ENCODE data around the gene RBM20.
"Not testable (repeated sequence)": the region's sequence is repeated elsewhere in the genome, so short reads cannot be mapped to it uniquely, and the experiment has no call there.

RBM20 gene

DNA sequence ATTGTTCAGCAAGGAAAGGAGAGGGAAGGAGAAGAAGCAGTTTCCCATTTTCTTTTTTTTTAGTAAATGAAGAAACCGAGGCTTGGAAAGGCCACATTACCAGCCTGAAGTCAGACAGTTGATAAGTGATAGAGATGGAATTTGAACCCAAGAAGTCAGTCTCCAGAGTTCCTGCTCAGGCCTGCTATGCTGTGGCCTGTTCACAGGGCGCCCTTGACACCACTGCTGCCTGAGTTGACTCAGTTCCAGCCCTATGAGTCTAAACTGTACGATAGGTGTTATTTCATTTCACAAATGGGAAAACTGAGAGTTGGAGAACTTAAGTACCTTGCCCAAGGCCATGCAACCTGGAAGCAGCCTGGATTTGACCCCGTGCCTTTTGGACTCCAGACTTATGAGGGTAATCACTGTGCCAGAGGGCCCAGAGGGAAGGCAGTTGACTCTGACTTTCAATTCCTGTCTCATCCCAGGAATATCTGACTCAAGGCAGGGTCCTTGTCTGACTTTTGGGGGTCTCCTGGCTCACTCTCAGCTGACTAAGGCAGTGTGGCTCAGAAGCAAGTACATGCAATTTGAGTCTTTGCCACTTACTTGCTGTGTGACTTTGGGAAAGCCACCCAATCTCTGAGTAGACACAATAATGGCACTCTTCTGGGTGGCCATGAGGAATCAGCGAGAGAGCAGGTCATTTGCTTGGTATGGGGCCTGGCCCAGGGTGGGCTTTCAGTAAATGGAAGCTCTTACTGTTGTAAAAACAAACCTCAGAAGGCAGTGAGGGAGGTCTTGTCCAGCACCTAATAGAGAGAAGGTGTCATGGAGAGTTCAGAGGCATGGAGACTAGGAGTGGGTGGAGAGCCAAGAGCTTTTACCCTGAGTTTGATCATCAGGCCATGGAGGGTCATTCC is 17.9 kb upstream of the RBM20 start:
- no peak for DNase-seq (ENCODE audit: low read depth)

DNA sequence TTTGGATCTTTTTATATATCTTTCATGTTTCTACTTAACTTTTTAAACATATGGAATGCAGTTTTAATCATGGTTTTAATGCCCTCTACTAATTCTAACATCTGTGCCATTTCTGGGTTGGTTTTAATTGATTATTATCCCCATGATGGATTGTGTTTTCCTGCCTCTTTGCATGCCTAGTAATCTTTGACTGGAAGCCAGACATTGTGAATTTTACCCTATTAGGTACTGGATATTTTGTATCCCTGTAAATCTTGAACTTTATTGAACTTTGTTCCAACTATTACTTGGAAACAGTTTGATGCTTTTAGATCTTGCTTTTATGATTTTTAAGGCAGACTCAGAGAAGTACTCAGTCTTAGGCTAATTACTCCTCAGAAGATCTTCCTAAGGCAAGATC is 16.0 kb upstream of the RBM20 start:
- DNase-seq (ENCODE audit: low read depth) = no peak

DNA sequence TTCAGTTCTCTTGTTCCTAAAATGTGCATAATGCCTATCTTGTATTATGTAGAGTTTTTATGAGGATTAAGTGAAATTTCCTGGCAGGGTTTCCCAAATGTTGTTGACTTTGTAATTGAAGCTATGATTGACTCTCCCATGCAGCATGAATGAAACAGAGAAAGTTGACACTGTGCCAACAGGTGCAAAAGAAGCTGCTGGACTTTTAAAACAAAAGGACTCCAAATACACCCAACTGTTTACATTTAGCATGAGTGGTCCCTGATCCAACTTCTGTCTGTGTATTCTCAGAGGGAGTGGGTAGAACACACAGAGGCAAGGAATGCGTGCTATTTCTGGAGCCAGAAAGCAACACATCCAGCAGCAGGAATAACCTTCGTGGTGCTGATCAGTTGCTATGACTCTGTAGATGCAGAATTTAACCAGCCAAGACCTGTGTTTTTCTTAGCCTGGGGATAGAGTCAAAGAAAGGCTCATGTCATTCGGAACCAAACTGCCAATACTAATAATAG is 14.4 kb upstream of the RBM20 start:
- DNase-seq (ENCODE audit: low read depth) = no peak

DNA sequence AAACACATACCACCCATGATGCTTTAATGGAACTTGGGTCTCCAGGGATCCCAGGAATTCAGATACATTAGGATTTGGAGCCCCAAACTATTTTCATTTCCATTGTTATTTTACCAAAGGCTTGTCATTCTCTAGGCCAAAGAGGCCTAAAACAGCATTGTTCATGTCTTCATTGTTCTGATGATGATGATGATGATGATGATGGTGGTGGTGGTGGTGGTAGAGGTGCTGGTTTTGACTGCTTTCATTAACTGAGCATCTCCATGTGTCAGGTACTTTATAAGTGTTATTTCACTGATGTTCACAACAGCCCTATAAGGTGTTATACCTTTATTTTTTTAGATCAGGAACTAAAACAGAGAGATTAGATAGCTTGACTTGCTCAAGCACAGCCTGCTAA is 12.2 kb upstream of the RBM20 start:
- DNase-seq (ENCODE audit: low read depth) = no peak

DNA sequence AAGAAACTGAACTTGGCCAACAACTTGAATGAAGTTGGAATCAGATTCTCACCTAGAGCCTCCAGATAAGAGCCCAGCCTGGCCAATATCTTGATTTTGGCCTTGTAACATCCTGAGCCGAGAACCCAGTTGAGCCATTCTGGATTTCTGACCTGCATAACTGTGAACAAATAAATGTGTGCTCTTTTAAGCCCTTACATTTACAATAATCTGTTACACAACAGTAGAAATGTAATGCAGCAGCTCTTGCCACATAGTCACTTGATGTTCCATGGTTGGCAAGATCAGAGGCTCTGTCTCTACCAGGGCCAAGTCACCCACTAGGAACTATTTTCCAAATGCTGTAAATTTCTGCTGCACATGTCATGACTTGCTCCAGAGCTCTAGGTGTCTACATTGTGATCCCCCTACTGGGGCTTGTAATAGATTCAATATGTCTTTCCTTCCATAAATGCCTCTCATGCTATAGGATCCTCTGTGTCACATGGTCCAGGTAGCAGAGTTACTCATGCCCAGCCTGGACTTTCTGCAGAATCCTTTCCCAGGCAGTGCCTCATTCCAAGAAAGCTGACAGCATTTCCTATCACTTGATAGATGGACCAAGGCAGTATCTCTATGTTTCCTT is 11.4 kb upstream of the RBM20 start:
- DNase-seq (ENCODE audit: low read depth) = no peak

DNA sequence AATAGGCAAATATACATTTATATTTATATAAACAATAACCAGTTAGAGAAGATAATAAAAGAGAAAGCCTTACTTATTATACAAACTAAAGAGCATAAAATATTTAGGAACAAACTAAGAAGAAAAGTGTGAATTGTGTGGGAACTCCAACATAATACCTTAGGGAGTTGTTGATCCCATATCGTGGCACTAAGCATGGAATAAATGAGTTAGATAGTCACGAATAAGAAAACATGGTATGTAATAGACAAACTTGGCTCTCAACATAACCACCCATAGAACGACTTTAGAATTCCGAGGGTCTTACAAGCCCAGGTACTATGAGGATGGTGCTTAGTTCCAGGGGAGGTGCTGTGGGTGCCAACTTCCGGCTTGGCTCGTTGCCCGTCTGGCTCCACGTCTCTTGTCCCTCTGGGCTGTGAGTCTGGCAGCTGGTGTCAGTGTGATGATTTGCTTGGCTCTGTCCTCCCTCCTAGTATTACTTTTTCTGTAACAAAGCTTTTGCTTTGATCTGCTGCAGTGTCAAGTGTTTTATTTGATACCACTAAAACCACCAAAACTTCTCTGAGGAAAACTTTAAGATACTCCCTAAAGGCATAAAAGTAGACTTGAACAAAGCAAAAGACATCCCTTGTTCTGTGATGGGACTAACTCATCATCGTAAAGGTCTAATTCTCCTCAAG is 9.5 kb upstream of the RBM20 start:
- DNase-seq (ENCODE audit: low read depth) = no peak

DNA sequence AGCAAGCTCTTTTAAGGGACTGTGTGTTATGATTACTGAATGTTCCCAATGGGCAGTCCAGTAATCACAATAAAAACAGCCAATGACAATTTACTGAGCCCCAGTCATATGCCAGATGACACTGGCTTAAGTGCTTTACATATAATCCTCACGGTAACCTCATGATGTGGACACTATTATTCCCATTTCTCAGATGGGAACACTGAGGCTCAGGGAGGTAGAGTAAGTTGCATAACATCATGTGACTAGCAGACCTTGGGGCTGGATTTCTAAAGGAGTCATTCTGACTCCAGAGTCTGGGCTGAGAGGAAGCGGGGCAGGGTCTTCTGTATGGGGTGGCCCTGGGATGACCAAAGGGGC is 7.6 kb upstream of the RBM20 start:
- no peak for DNase-seq (ENCODE audit: low read depth)

DNA sequence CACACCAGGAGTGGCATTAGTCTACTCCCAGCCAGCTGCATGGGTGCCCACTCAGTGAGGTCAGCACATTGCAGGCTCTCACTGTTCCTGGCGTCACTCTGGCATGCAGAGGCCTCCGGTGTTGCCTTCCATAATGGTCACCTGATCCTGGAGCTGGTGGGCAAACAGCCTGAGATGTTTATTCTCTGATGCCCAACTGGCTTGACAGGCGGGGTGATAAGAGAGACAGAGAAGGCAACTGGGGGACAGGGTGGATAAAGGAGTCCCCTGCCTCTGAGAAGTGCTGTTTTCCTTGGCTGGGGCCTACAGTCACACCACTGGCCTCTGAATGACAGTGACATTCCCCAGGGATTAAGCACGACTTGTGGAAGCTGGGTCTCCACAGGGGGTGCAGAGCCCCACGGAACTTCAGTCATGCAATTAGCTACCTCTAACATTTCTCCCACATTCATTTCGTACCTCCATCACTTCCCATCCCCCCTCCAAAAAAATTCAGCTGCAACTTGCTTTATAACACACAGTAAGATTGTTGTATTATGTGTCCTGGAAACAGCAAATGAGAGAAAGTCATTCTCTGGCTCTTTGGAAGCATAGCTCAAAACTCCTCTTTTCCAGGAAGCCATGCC is 7.1 kb upstream of the RBM20 start:
- no peak for DNase-seq (ENCODE audit: low read depth)

DNA sequence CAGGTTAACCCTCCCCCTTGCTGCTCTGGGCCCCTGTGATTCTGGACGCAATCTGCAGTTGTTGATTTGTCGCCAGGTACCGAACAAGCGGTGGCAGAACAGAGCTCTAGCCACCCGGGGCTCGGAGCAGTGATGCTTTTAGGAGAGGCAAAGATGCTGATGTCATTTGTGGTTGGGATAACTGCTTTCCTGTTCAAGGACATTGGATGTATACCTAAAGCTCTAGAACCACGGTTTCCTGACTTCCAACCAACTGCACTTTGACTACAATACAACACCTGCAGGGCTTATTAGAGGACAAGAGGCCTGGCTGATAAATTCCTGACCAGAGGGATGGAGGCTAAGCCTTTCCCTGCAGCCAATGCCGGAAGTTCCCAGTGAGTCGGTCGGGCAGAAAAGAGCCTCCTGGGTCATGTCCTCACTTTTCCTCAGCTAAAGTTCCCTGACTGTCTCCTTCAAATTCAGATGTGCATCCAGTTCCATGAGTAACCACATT is 6.5 kb upstream of the RBM20 start:
- DNase-seq (ENCODE audit: low read depth) = no peak

DNA sequence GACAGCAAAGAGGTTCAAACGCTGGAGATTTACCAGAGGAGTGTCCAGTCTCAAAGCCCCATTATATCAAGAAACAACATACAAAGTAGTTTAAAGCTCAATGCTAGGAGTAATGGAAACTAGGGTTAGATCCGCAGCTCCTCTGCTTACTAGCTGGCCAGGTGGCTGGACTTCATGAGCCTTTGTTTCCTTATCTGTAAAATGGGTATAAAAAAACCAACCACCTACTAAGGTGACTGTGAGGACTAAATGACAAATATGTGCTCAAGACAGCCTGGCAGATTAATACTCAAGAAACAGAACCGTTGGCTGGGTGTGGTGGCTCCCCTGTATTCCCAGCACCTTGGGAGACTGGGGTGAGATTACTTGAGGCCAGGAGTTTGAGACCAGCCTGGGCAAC is 5.8 kb upstream of the RBM20 start:
- DNase-seq (ENCODE audit: low read depth) = no peak

DNA sequence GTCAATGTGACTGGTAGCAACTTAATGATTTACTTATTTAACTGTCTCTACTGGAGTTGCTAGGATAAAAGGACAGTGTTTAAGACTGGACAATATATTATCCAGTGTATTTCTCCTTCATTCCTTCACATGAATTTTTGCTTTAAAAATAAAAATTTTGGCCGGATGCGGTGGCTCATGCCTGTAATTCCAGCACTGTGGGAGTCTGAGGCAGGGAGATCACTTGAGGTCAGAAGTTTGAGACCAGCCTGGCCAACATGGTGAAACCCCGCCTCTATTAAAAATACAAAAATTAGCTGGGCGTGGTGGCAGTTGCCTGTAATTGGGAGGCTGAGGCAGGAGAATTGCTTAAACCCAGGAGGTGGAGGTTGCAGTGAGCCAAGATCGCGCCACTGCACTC is 5.1 kb upstream of the RBM20 start:
- DNase-seq (ENCODE audit: low read depth) = not testable (repeated sequence)

DNA sequence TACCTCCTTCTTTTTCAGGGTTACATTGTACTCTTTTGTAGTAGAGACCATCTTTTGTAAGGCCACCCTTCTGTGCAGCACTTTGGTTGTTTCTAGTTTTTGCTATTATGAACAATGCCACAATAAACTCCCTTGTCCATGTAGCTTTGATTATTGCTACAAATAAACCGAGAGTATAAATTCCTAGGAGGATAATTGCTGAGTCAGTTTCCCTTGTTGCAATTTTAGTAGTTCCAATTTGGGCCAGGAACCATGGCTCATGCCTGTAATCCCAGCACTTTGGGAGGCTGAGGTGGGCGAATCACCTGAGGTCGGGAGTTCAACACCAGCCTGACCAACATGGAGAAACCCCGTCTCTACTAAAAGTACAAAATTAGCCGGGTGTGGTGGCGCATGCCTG is 4.3 kb upstream of the RBM20 start:
- not testable (repeated sequence) for DNase-seq (ENCODE audit: low read depth)

DNA sequence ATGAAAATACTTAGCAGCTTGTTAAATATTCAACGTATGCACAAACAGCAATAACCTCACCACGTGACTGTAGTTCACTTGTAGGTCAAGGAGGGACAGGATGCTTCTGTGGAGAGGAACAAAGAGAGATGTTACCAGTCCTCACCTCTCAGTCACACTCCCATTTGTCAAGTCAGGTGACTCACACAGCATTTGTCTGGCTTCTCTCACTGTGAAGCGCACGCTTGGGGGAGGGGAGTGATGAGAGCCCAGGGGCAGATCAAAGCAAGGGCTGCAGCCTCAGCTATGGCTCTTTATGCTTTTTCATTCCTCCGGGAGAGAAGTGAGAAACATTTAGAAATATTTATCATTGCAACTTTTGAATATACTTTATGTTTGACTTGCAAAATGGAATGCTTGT is 2.9 kb upstream of the RBM20 start:
- no peak for DNase-seq (ENCODE audit: low read depth)

DNA sequence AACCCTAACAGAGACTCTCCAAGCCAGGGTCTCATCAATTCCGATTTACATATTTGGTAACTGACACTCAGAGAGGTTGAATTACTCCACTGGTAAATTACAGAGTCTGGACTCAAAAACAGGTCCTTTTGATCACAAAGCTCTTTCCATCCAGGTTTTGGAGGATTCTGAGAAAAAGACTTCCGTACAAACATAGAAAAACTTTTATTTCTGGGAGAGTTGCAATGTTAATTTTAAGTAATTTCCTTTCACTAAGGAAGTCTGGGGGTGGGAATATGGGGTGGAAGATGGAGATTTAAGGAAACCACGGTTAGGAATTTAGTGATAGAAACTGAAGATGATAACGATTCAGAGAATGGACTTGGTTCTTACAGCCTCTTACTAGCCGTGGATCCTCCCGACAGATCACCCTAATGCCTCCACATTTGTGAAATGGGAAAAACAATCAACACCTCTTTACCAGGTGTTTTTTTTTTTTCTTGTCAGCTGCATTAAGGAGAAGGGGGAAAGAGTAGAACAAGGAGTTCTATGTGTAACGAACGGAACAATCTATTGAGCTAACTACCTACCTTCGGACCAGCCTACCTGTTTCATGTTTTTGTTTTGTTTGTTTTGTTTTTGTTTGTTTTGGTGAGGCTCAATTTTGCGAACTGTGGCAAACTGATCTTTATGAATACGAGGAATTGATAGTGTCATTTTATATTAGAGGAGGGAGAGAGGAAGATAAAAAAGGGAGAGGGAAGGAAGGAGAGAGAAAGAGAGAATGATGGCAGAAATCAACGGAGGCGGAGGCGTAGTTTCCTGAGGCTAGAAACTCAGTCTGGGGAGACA is 1.7 kb upstream of the RBM20 start:
- no peak for DNase-seq (ENCODE audit: low read depth)

DNA sequence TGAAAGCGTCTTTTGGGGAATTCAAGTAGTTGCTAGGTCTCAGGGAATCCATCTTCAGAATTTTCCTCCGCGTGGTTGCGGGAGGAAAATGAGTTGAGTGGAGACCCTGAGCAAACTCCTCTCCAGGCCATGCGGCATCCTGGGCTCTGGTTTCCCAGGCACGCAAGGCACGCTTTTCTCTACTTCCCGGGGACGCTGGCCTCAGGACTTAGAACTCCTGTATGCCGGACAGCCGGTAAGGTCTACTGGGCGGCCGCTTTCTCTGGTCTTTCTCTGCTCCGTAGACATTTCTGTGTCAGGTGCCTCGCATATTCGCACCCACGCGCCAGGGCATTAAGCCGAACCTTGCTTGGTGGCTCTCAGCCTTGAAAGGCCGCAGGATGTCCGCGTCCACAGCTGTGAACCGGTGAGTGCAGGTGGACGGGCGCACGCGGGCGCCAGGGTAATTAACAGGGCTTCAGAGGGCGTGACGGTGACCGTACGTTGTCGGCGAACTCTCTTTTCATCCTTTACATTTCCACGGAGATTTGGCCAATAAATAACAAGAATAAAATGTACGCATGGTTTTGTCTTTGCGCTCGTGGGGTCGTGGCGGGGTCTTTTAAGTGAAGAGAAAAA is 992 bp upstream of the RBM20 start:
- DNase-seq (ENCODE audit: low read depth) = no peak

DNA sequence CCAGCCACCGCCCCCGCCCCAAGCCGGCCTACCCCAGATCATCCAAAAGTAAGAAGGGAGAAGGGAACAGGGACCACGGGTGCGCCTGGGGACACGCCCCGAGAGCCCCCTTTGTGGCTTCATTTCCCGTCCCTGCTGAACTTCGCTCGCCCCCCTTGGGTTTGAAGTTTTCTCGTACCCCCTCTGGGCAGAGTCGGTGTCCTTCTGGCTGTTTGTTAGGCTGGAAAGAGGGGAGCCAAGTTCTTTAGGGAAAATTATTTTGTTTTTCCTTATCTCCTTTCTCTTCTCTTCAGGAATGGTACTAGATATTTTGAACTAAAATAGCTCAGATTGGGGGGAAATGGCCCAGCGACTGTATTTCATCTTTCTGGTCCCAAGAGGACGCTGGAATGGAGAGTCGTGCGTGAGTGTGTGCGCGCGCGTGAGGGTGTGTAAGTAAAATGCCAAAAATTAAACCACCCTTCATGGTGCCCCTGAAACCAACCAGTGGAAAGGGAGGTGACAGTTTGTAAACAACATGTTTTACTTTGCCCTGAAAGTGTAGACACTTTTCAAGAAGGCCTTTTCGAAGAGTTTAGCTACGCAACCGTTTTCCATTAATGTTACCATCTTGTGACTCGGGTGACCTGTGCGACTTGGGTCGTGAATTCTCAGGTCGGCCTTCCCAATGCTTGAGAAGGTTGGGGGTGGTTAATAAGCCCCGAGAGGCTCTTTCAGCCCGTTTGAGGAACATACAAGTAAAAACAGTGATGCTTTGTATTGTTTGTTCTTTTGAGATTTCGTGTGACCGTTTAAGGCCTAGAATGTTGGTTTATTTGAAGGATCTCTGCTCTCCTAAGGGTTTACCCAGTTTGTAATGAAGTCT is 694 bp downstream of the RBM20 start:
- DNase-seq (ENCODE audit: low read depth) = no peak

DNA sequence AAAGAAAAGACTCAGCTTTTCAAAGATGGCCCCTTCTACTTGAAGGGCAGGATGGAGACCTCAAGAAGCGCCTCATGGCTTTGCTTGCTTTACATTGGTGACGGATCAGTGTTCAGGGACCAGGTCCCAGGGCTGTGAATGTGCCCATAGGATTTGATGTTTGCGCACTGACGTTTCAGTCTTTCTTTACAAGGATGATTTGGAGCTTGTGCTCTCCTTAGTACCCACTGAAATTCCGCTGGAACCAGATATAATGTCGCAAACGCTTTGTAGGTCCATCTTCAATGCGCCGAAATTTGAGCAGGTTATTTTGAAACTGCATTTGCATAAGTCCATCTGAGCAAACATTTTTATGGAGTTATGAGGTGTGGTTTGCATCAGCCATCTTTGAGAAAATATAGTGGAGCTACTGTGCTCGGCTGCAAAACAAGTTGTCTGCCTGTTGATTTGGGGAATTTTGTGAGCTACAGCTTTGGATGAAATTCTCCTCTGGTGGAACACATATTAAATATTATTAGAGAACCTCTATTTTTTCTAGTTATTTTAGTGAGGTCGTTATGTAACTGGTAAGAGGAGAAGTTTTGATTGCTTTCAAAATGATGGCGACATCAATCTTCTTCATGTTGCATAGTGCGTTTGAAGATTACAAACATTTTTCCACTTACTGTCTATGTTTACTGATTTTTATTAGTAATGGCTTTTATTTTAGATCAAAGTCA is 2.4 kb downstream of the RBM20 start:
- DNase-seq (ENCODE audit: low read depth) = no peak

DNA sequence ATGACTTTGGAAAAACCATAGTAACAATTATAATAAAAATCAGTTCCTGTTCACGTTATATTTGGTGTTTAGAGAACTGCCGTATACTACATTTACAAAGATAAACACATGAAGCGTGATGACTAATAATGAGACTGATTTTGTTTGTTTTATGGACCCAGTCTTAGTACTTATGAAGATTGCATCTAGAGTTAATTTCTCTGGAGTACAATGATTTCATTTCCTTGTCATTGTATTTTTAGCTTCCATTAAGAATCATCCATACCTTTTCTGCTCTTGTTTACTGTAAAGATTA is 2.9 kb downstream of the RBM20 start:
- no peak for DNase-seq (ENCODE audit: low read depth)

DNA sequence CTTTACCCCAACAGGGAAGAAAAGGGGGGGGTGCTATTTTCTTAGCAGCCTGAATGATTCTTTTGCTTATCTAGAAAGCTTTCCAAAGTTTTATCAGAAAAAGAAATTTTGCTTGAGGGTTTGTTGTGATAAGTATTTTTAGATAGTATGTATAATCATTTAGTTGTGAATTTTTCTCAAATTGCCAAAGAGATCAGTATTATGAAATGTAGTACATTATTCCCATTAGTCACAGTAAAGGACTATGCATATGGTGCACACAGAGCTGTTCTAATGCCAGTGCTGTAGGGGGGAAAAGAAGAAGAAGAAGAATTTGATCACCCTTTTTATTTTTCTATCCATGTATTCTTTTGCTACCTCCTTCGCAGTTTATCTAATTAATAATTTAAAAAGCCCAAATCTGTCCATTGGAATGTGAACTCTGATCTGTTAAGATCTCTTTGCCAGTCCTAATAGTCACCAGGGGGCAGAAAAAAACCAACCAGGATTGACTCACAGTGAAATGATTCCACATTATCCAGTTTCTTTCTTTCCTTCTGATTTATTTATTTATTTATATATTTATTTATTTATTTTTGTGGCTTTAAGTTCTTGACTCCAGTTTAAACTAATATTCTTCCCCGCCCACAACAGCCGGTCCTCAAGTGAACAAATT is 4.7 kb downstream of the RBM20 start:
- no peak for DNase-seq (ENCODE audit: low read depth)
